H1 (cell line): ENCODE results near the gene GPR139. TPM values are rescaled to one million over a fixed set of nuclear protein-coding genes. Genes with fewer than 3 reads are reported as not detected.

Experiments used
- CTCF ChIA-PET: fragments of 300-600 bp; sonication (Branson Sonifier 250); formaldehyde crosslinking; loops from one replicate; lab custom pipeline; 2021; ENCODE audit not compliant: partially characterized antibody; lab: Charles Lee
- POLR2A ChIA-PET: fragments of 300-600 bp; sonication (Branson Sonifier 250); formaldehyde crosslinking; loops from one replicate; lab custom pipeline; 2021; ENCODE audit warnings: inconsistent platforms; ENCODE audit not compliant: partially characterized antibody; lab: Charles Lee
- DNase-seq, 2 experiments: peaks; one replicate each; pipeline versions ENCODE4 v3.0.0 to v3.0.0-alpha.2; 2010 to 2022; ENCODE audit warnings: low spot score in 2 of 2, low read depth in 1 of 2, mixed read lengths in 1 of 2
- FAIRE-seq: peaks from 2 replicates; lab custom pipeline; 2011; peaks lifted over from hg19 to GRCh38; lab: Jason Lieb, UNC
- H2AFZ ChIP-seq: 2 replicates; pipeline ENCODE4 v1.8.1; 2012; ENCODE audit warnings: low read length, inconsistent platforms
- H2AK5ac ChIP-seq: 2 replicates; pipeline ENCODE4 v1.6.1; 2013; ENCODE audit warnings: low read depth, low read length
- H2BK120ac ChIP-seq: replicated peaks from 2 replicates; pipeline ENCODE3; 2013; ENCODE audit warnings: low read depth, low read length, inconsistent platforms
- H2BK12ac ChIP-seq: 2 replicates; pipeline ENCODE4 v1.6.1; 2013; ENCODE audit warnings: low read depth, low read length
- H2BK15ac ChIP-seq: 2 replicates; pipeline ENCODE4 v1.6.1; 2013; ENCODE audit warnings: low read length
- H2BK20ac ChIP-seq: 2 replicates; pipeline ENCODE4 v1.6.1; 2013; ENCODE audit warnings: low read length
- H2BK5ac ChIP-seq: 2 replicates; pipeline ENCODE4 v1.6.1; 2013; ENCODE audit warnings: low read depth, low read length
- H3K14ac ChIP-seq: 2 replicates; pipeline ENCODE4 v1.6.1; 2013; ENCODE audit warnings: inconsistent platforms; ENCODE audit not compliant: insufficient read length
- H3K18ac ChIP-seq: 2 replicates; pipeline ENCODE4 v1.6.1; 2013; ENCODE audit warnings: low read length; ENCODE audit errors: extremely low read depth
- H3K23ac ChIP-seq: 2 replicates; pipeline ENCODE4 v1.6.1; 2013; ENCODE audit warnings: inconsistent platforms; ENCODE audit not compliant: insufficient read length
- H3K23me2 ChIP-seq: 2 replicates; pipeline ENCODE4 v1.6.1; 2013; ENCODE audit warnings: low read depth, low read length
- H3K27ac ChIP-seq: 2 replicates; pipeline ENCODE4 v1.6.1; 2011; ENCODE audit warnings: low read depth, low read length, inconsistent platforms
- H3K27me3 ChIP-seq, 4 experiments: replicated peaks in 1 of 4; 1 replicate in 1 of 4; 2 replicates in 3 of 4; pipeline versions ENCODE4 v1.6.1 to v1.8.1; 2011 to 2013; ENCODE audit warnings: low read length in 3 of 4, mild to moderate bottlenecking in 3 of 4, inconsistent platforms in 2 of 4, mixed read lengths in 2 of 4, moderate library complexity in 1 of 4; ENCODE audit not compliant: control insufficient read depth in 3 of 4, insufficient read depth in 3 of 4; ENCODE audit errors: extremely low read depth in 1 of 4
- H3K36me3 ChIP-seq, 4 experiments: 2 replicates each; pipeline versions ENCODE4 v1.6.1 to v1.8.1; 2011 to 2013; ENCODE audit warnings: mild to moderate bottlenecking in 4 of 4, low read length in 3 of 4, moderate library complexity in 2 of 4, control low read depth in 1 of 4, inconsistent platforms in 1 of 4; ENCODE audit not compliant: insufficient read depth in 4 of 4, control insufficient read depth in 2 of 4
- H3K4ac ChIP-seq: replicated peaks from 2 replicates; pipeline ENCODE3; 2013; ENCODE audit warnings: low read length, low read depth, mixed read lengths, inconsistent platforms; ENCODE audit not compliant: insufficient read length
- H3K4me1 ChIP-seq, 4 experiments: replicated peaks in 1 of 4; 1 replicate in 1 of 4; 2 replicates in 3 of 4; pipeline versions ENCODE4 v1.6.1 to v1.8.1; 2011 to 2013; ENCODE audit warnings: low read length in 3 of 4, inconsistent platforms in 2 of 4, mixed read lengths in 1 of 4; ENCODE audit not compliant: insufficient read depth in 4 of 4, control insufficient read depth in 3 of 4
- H3K4me2 ChIP-seq, 2 experiments: 2 replicates each; pipeline versions ENCODE4 v1.6.1 to v1.8.1; 2011 to 2013; ENCODE audit warnings: low read depth in 2 of 2, low read length in 2 of 2, control low read depth in 1 of 2, inconsistent platforms in 1 of 2, mild to moderate bottlenecking in 1 of 2; ENCODE audit not compliant: insufficient read depth in 1 of 2
- H3K4me3 ChIP-seq, 4 experiments: fragments of 200-600, 300-600 bp in 1 of 4; sonication (generic), shearing (Covaris generic), sonication (Bioruptor Twin) in 1 of 4; 2 replicates each; pipeline versions ENCODE4 v1.5.1 to v1.8.1; 2011 to 2016; ENCODE audit warnings: low read length in 4 of 4, low read depth in 3 of 4, control low read depth in 2 of 4, inconsistent platforms in 2 of 4, mild to moderate bottlenecking in 2 of 4, mixed read lengths in 1 of 4, moderate library complexity in 1 of 4; ENCODE audit not compliant: insufficient read depth in 2 of 4; ENCODE audit errors: extremely low read depth in 1 of 4
- H3K56ac ChIP-seq: replicated peaks from 2 replicates; pipeline ENCODE3; 2013; ENCODE audit warnings: low read depth, mild to moderate bottlenecking, mixed read lengths, low read length, inconsistent platforms; ENCODE audit not compliant: insufficient read length
- H3K79me1 ChIP-seq: 2 replicates; pipeline ENCODE4 v1.6.1; 2013; ENCODE audit warnings: low read depth, low read length, control low read depth
- H3K79me2 ChIP-seq, 2 experiments: 2 replicates each; pipeline versions ENCODE4 v1.6.1 to v1.8.1; 2012 to 2013; ENCODE audit warnings: low read length in 2 of 2, mild to moderate bottlenecking in 2 of 2, inconsistent platforms in 1 of 2; ENCODE audit not compliant: insufficient read depth in 2 of 2, control insufficient read depth in 1 of 2
- H3K9ac ChIP-seq, 4 experiments: replicated peaks in 1 of 4; 1 replicate in 1 of 4; 2 replicates in 3 of 4; pipeline versions ENCODE4 v1.6.1 to v1.8.1; 2011 to 2013; ENCODE audit warnings: low read depth in 3 of 4, low read length in 3 of 4, control low read depth in 2 of 4, mild to moderate bottlenecking in 2 of 4, moderate library complexity in 2 of 4, inconsistent platforms in 1 of 4; ENCODE audit errors: extremely low read depth in 1 of 4
- H3K9me3 ChIP-seq, 2 experiments: 2 replicates each; pipeline versions ENCODE4 v1.6.1 to v1.8.1; 2012 to 2013; ENCODE audit warnings: mild to moderate bottlenecking in 2 of 2, moderate library complexity in 2 of 2, control low read depth in 1 of 2, inconsistent platforms in 1 of 2, low read depth in 1 of 2, low read length in 1 of 2, mixed read lengths in 1 of 2; ENCODE audit not compliant: insufficient read depth in 2 of 2
- H4K20me1 ChIP-seq, 2 experiments: replicated peaks in 1 of 2; 2 replicates each; pipeline versions ENCODE3 to v1.8.1; 2011 to 2013; ENCODE audit warnings: inconsistent platforms in 2 of 2, low read length in 2 of 2, mild to moderate bottlenecking in 1 of 2; ENCODE audit not compliant: insufficient read depth in 2 of 2, control insufficient read depth in 1 of 2
- H4K5ac ChIP-seq: 2 replicates; pipeline ENCODE4 v1.6.1; 2013; ENCODE audit warnings: low read length, low read depth, mixed read lengths, inconsistent platforms; ENCODE audit not compliant: insufficient read length
- H4K8ac ChIP-seq: 2 replicates; pipeline ENCODE4 v1.8.0; 2013; ENCODE audit warnings: mild to moderate bottlenecking, moderate library complexity, low read length, inconsistent platforms; ENCODE audit not compliant: insufficient read depth; ENCODE audit errors: extremely low read depth
- H4K91ac ChIP-seq: replicated peaks from 2 replicates; pipeline ENCODE3; 2013; ENCODE audit warnings: low read length, mixed read lengths, inconsistent platforms; ENCODE audit not compliant: insufficient read length
- SP2 ChIP-seq: IDR thresholded peaks from 2 replicates; pipeline ENCODE4 v1.6.1; 2012; ENCODE audit warnings: mild to moderate bottlenecking, low read length, inconsistent platforms
- WGBS, 2 experiments: shearing (Covaris generic) in 1 of 2; methylation state at CpG; one replicate each; pipeline versions ENCODE4 v1.1.6 to v1.1.7; 2013 to 2015; ENCODE audit warnings: low lambda C conversion rate in 2 of 2, mixed read lengths in 2 of 2, inconsistent platforms in 1 of 2, low coverage in 1 of 2, missing lambda C conversion rate in 1 of 2; ENCODE audit not compliant: insufficient replicate concordance in 2 of 2, insufficient coverage in 1 of 2, insufficient read length in 1 of 2; ENCODE audit errors: extremely low coverage in 1 of 2, missing lambda C conversion rate in 1 of 2; 5-methylcytosine and 5-hydroxymethylcytosine counted together
- polyA plus RNA-seq, 7 experiments: library from polyadenylated mRNA; depleted of rRNA in 3 of 7; stranded (reverse) in 5 of 7; unstranded in 2 of 7; fragments of >200 nt in 5 of 7; fragments of 200-250 nt in 2 of 7; gene quantifications; 1 replicate in 5 of 7; 2 replicates in 1 of 7; 4 replicates in 1 of 7; pipeline versions ENCODE4 v1.2.1 to v1.2.3, GENCODE V29; 2011 to 2013; ENCODE audit warnings: missing spikeins in 2 of 7, mixed read lengths in 2 of 7
- total RNA-seq: library from RNA; stranded (reverse); fragmentation: NEBNext Ultra II Directional; extraction: Animal tissue kit (Norgen Biotek cat#: 25700); gene quantifications from 2 replicates; pipeline ENCODE4 v1.2.1, GENCODE V29; 2021

The GPR139 gene
- total and polyA plus RNA-seq, 2 of the 8 experiments (the other 6 are each of a cell fraction or from before 2014, with no cell fraction given): 0.84 to 2.2 TPM

DNA sequence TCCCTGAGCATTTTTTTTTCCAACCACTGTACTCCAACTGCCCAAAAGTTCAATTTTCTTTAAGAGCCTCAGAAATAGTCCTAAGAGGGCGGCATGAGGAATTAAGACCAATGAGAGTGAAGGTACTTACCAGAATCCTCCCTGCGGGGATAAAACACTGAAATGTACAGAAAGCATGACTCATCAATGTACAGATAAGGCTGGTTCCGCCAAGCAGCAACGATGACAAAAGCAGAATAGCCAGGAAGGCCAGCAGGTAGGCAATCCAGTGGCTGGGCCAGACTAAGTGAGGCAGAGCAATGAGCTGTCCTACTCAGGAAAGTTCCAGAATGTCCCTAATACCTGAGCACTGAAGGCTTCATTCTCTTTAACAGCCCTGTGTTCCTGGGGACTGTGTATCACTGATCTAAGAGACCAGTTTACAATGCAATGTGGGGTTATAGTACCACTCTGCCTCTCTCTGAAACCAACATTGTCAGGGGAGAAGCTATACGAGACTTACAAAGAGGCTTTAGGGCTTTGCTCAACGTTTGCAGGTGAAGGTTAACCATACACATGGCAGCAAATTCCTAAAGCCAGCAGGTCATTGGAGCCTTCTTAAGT lies 11.0 kb upstream of the GPR139 start:
- H2AFZ ChIP-seq: no peak overlapping the region
- H4K20me1 ChIP-seq: no peaks in the 10 kb centered on the region
- H3K4me1 ChIP-seq: no peaks in the 10 kb centered on the region
- H3K79me1 ChIP-seq: no peaks in the 10 kb centered on the region
- H4K91ac ChIP-seq: no peak overlapping the region
- H3K27ac ChIP-seq: no peak overlapping the region
- FAIRE-seq (no peak), DNase-seq (no peak)
- H3K23ac ChIP-seq: no peak overlapping the region
- H2BK12ac ChIP-seq: no peak overlapping the region; the same call in 1 of the 2 replicates
- no peaks in the 10 kb centered on the region; the same call in 1 of the 2 replicates for H3K23me2 ChIP-seq
- H3K79me2 ChIP-seq: no peaks in the 10 kb centered on the region
- H3K4me3 ChIP-seq: no peak overlapping the region
- no peaks in the 10 kb centered on the region; a peak in 1 of 7 replicates for H3K27me3 ChIP-seq
- no peak overlapping the region for H3K9ac ChIP-seq
- no peak overlapping the region for H3K56ac ChIP-seq
- H3K4ac ChIP-seq: no peak overlapping the region
- CTCF ChIA-PET: interaction anchor here (0.8 kb wide), 1 partner anchor 20 kb away, joined by 3 read pairs; no protein-coding TSS in a partner anchor
- no peak overlapping the region for H3K4me2 ChIP-seq
- H3K36me3 ChIP-seq: no peaks in the 10 kb centered on the region
- H4K8ac ChIP-seq: no peak overlapping the region
- no peak overlapping the region for H2BK20ac ChIP-seq
- no peak overlapping the region for H2BK120ac ChIP-seq
- no peak overlapping the region for H3K18ac ChIP-seq
- H2AK5ac ChIP-seq: no peak overlapping the region
- POLR2A ChIA-PET: interaction anchor here (1.2 kb wide), 1 partner anchor 11 kb away, joined by 3 read pairs; no protein-coding TSS in a partner anchor
- no peaks in the 10 kb centered on the region for H3K9me3 ChIP-seq
- no peak overlapping the region for H2BK5ac ChIP-seq
- H3K14ac ChIP-seq: no peak overlapping the region
- H2BK15ac ChIP-seq: no peak overlapping the region
- WGBS, 2 experiments: 84% methylated on average over 6 of the region's 6 CpGs; no CpG with 5 or more reads in 1 of the 2 experiments
- no peak overlapping the region for H4K5ac ChIP-seq
- no peak for TF ChIP-seq SP2
